Stimulated activated CD4-positive, alpha-beta T cell treated with anti-CD3 and anti-CD28 coated beads, Interleukin-1b, Interleukin-23, amount 100 ng/mL, for 24 hours (primary cell): ENCODE data around the gene CSE1L.
A peak's percentile ranks its signal among the peaks of the same experiment; 100 is the strongest.
"Not testable (repeated sequence)": the region's sequence is repeated elsewhere in the genome, so short reads cannot be mapped to it uniquely, and the experiment has no call there.

Source experiments
- DNase-seq, 4 experiments: peaks; one replicate each; pipeline ENCODE4 v3.0.0-alpha.2; 2020; ENCODE audit warnings: low read depth in 4 of 4, low spot score in 1 of 4

Gene CSE1L

GRCh38 chr20:49118307-49118706 lies 72.2 kb downstream of the CSE1L start:
- DNase-seq, result no peak

DNA sequence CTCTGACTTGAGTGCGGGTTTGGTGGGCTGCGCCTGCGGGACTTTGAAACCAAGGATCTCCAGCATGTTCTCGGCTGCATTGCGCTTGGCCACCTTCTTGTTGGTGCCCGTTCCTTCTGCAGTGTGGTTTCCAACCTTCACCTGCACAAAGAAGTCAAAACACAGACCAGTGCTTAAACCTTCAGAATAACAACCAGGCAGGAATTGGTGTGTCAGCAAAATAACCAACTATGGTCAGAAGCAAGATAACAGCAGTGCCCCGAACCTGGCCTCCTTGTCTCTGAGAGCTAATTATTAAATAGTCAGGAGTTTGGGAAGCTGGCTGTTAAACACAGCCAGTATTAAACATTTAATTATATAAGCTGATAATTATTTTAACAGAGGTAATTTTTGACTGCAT lies 73.9 kb downstream of the CSE1L start:
- DNase-seq, result no peak

DNA sequence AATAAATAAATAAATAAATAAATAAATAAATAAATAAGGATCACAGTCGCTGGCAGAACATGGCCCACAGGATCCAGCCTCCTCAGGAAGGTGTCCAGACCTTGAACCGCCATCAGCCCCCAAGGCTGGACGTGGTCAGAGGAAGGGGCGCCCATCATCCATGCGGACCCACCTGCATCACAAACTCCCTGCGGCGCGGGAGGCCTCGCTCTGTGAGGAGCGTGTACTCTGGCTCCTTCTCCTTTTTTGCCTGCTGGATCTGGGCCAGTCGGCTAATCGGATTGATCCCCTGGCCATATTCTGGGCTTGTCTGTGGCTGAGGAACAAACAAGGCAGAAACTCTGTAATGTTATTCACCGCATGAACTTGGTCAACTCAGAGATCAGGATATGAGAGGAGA lies 76.8 kb downstream of the CSE1L start:
- no peak for DNase-seq

GRCh38 chr20:49123982-49124381 lies 77.9 kb downstream of the CSE1L start:
- DNase-seq, result no peak

- DNase-seq, result peak in 1 of 4 experiments; percentile 7
Measured at GRCh38 chr20:49132995-49133478, 86.9 kb downstream of the CSE1L start.

- no peak for DNase-seq
Measured at GRCh38 chr20:49133571-49133970, 87.5 kb downstream of the CSE1L start.

GRCh38 chr20:49134797-49135196 lies 88.7 kb downstream of the CSE1L start:
- not testable (repeated sequence) for DNase-seq

DNA sequence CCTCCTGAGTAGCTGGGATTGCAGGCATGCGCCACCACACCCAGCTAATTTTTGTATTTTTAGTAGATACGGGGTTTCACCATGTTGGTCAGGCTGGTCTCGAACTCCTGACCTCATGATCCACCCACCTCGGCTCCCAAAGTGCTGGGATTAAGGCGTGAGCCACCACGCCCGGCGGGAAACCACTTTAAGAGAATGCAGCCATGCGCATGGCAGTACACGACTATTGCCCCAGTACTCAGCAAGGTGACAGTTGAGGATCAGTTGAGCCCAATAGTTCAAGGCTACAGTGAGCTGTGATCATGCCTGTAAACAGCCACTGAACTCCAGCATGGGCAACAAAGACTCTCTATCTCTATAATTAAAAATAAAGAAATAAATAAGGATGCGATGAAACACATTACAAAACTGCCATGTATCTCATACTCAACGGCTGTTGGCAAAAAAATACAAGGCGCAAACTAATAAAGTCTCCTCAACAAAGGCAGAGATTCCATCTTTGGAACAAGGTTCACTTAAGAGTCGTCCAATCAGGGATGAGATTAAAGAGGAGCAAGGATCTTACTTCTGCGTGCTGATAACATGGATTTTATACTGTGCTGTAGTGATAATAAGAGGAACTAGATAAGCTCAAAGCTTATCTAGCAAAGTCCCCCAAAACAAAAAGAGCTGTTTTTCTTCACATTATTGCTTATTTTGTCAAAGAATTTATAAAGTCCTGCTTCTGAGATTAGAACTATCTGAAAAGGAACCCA lies 90.9 kb downstream of the CSE1L start:
- no peak for DNase-seq

DNA sequence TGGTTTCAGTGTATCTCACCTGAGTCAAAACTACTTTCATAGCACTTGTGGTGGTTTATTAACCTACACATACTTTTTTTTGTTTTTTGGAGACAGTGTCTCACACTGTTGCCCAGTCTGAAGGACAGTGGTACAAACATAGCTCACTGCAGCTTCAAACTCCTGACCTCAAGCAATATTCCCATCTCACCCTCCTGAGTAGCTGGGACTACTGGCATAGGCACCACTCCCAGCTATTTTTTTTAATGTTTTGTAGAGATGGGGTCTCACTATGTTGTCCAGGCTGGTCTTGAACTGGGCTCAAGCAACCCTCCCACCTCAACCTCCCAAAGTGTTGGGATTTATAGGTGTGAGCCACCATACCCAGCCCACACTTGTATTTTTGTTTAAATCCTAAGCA lies 92.3 kb downstream of the CSE1L start:
- no peak for DNase-seq

GRCh38 chr20:49140411-49140810 lies 94.3 kb downstream of the CSE1L start:
- DNase-seq, result no peak

- no peak for DNase-seq
Measured at GRCh38 chr20:49140834-49141233, 94.7 kb downstream of the CSE1L start.
